Endothelial cell of umbilical vein (primary cell): Measurements from ENCODE around the gene ANKRD33B. TPM values are rescaled to one million over a fixed set of nuclear protein-coding genes. Genes with fewer than 3 reads are reported as not detected.

Experiments
- BruUV-seq: library from RNA; stranded (reverse); fragments of 400-500 nt; replicated peaks from 2 replicates; lab custom pipeline; 2021; lab: Mats Ljungman, UMichigan
- CTCF ChIA-PET: fragments of 300-600, 350-600 bp; sonication (Branson Sonifier 250); formaldehyde crosslinking; loops from one replicate; lab custom pipeline; 2021; ENCODE audit warnings: antibody characterized with exemption, inconsistent platforms; lab: Charles Lee
- POLR2A ChIA-PET: fragments of 300-600, 350-600 bp; sonication (Branson Sonifier 250); formaldehyde crosslinking; loops from one replicate; lab custom pipeline; 2021; ENCODE audit warnings: antibody characterized with exemption, inconsistent platforms; lab: Charles Lee
- DNase-seq: peaks from one replicate; pipeline ENCODE4 v3.0.0-alpha.2; 2011; ENCODE audit warnings: low read depth, low spot score
- FAIRE-seq: peaks from 2 replicates; lab custom pipeline; 2011; peaks lifted over from hg19 to GRCh38; lab: Jason Lieb, UNC
- H2AFZ ChIP-seq: 2 replicates; pipeline ENCODE4 v1.6.0; 2012; ENCODE audit warnings: low read depth, low read length, control low read depth, inconsistent platforms
- H3K27ac ChIP-seq: 2 replicates; pipeline ENCODE4 v1.5.1; 2011; ENCODE audit warnings: low read depth, mild to moderate bottlenecking, control low read depth, low read length, moderate library complexity; ENCODE audit not compliant: insufficient read depth
- H3K27me3 ChIP-seq, 2 experiments: 2 replicates each; pipeline versions ENCODE4 v1.6.0 to v1.6.1; 2011; ENCODE audit warnings: low read length in 2 of 2, mixed read lengths in 1 of 2; ENCODE audit not compliant: control insufficient read depth in 2 of 2, insufficient read depth in 2 of 2
- H3K36me3 ChIP-seq, 2 experiments: 2 replicates in 1 of 2; 3 replicates in 1 of 2; pipeline ENCODE4 v1.5.1; 2011; ENCODE audit warnings: low read length in 2 of 2, mild to moderate bottlenecking in 1 of 2, moderate library complexity in 1 of 2; ENCODE audit not compliant: control insufficient read depth in 2 of 2, insufficient read depth in 2 of 2; ENCODE audit errors: extremely low read depth in 1 of 2
- H3K4me1 ChIP-seq: 3 replicates; pipeline ENCODE4 v1.5.1; 2011; ENCODE audit warnings: mild to moderate bottlenecking, low read length; ENCODE audit not compliant: control insufficient read depth, insufficient read depth; ENCODE audit errors: extremely low read depth
- H3K4me2 ChIP-seq: 2 replicates; pipeline ENCODE4 v1.6.1; 2011; ENCODE audit warnings: low read length, control low read depth, mixed read lengths; ENCODE audit not compliant: insufficient read depth
- H3K4me3 ChIP-seq, 3 experiments: fragments of 200-600 bp in 1 of 3; sonication (generic), shearing (Covaris generic) in 1 of 3; replicated peaks in 1 of 3; 2 replicates each; pipeline ENCODE4 v1.5.1; 2011 to 2016; ENCODE audit warnings: control low read depth in 3 of 3, low read length in 3 of 3, mild to moderate bottlenecking in 2 of 3, inconsistent platforms in 1 of 3, low read depth in 1 of 3, moderate library complexity in 1 of 3; ENCODE audit not compliant: insufficient read depth in 1 of 3
- H3K79me2 ChIP-seq: 2 replicates; pipeline ENCODE4 v1.6.0; 2012; ENCODE audit warnings: low read length, inconsistent platforms; ENCODE audit not compliant: control insufficient read depth, insufficient read depth
- H3K9ac ChIP-seq: replicated peaks from 2 replicates; pipeline ENCODE3; 2011; ENCODE audit warnings: low read length, control low read depth; ENCODE audit not compliant: insufficient read depth; ENCODE audit errors: extremely low read depth
- H3K9me1 ChIP-seq: replicated peaks from 3 replicates; pipeline ENCODE4 v1.6.0; 2011; ENCODE audit warnings: mild to moderate bottlenecking, low read length; ENCODE audit not compliant: control insufficient read depth, insufficient read depth; ENCODE audit errors: extremely low read depth
- H3K9me3 ChIP-seq: replicated peaks from 2 replicates; pipeline ENCODE4 v1.5.1; 2012; ENCODE audit warnings: low read length, inconsistent platforms; ENCODE audit not compliant: control insufficient read depth, insufficient read depth
- H4K20me1 ChIP-seq: replicated peaks from 2 replicates; pipeline ENCODE3; 2011; ENCODE audit warnings: mild to moderate bottlenecking, low read length; ENCODE audit not compliant: control insufficient read depth, insufficient read depth; ENCODE audit errors: extremely low read depth
- CTCF ChIP-seq, 2 donors: IDR thresholded peaks; 1 replicate in 1 of 2; 2 replicates in 1 of 2; pipeline ENCODE4 v1.5.1; 2011; ENCODE audit warnings: low read length in 2 of 2, mild to moderate bottlenecking in 2 of 2, moderate library complexity in 2 of 2, control low read depth in 1 of 2, inconsistent platforms in 1 of 2, low read depth in 1 of 2; ENCODE audit not compliant: insufficient read depth in 1 of 2; ENCODE audit errors: extremely low read depth in 1 of 2
- EZH2 ChIP-seq: IDR thresholded peaks from 2 replicates; pipeline ENCODE4 v1.6.1; 2012; ENCODE audit warnings: borderline replicate concordance, low read depth, mild to moderate bottlenecking, moderate library complexity, low read length, inconsistent platforms; ENCODE audit not compliant: severe bottlenecking
- FOS ChIP-seq: IDR thresholded peaks from 2 replicates; pipeline ENCODE4 v1.6.1; 2011; ENCODE audit warnings: mild to moderate bottlenecking, low read length, moderate library complexity, borderline replicate concordance; ENCODE audit not compliant: insufficient read depth
- GATA2 ChIP-seq: IDR thresholded peaks from 2 replicates; pipeline ENCODE4 v1.7.0; 2011; ENCODE audit warnings: low read depth, mild to moderate bottlenecking, moderate library complexity, mixed read lengths, low read length; ENCODE audit not compliant: insufficient read length, insufficient read depth
- JUN ChIP-seq: IDR thresholded peaks from 2 replicates; pipeline ENCODE4 v1.6.1; 2011; ENCODE audit warnings: borderline replicate concordance, low read depth; ENCODE audit not compliant: insufficient read length, insufficient read depth
- MAX ChIP-seq: IDR thresholded peaks from 2 replicates; pipeline ENCODE4 v1.6.1; 2011; ENCODE audit not compliant: insufficient read depth, insufficient read length
- MYC ChIP-seq: IDR thresholded peaks from one replicate; pipeline ENCODE4 v1.6.1; 2011; ENCODE audit warnings: mild to moderate bottlenecking, low read depth, low read length
- POLR2A ChIP-seq: IDR thresholded peaks from 2 replicates; pipeline ENCODE4 v1.6.1; 2012; ENCODE audit warnings: low read depth, mild to moderate bottlenecking, control low read depth, low read length
- POLR2AphosphoS5 ChIP-seq: IDR thresholded peaks from 2 replicates; pipeline ENCODE4 v1.6.1; 2012; ENCODE audit warnings: low read depth, mild to moderate bottlenecking, control low read depth, low read length, moderate library complexity; ENCODE audit not compliant: insufficient read depth
- dilution Hi-C: fragments of 300-500 bp; cut with MboI; formaldehyde crosslinking; loops from one replicate; pipeline ENCODE4 v1.15.0; 2019; ENCODE audit warnings: low sequenced_read_pairs; ENCODE audit not compliant: extremely low pct_ligation_motif_present
- intact Hi-C: fragments of 100-400 bp; cut with micrococcal nuclease; formaldehyde crosslinking; loops from one replicate; pipeline ENCODE4 v1.10.0; 2022
- polyA plus RNA-seq, 4 experiments: library from polyadenylated mRNA; depleted of rRNA in 3 of 4; stranded (reverse) in 3 of 4; unstranded in 1 of 4; fragments of >200 nt; gene quantifications; 2 replicates each; pipeline versions ENCODE4 v1.2.1 to v1.2.3, GENCODE V29; 2011 to 2012; ENCODE audit warnings: missing spikeins in 1 of 4
- total RNA-seq: library from RNA; stranded (reverse); gene quantifications from 2 replicates; pipeline ENCODE4 v1.2.3, GENCODE V29; 2021

The ANKRD33B gene
- total and polyA plus RNA-seq, 2 donors (not counting 3 experiments of a cell fraction or from before 2014, with no cell fraction given) = 2.4 to 5.4 TPM

GRCh38 chr5:10550222-10550995 lies 13.5 kb upstream of the ANKRD33B start:
- POLR2A ChIA-PET = interaction anchor here (0.7 to 0.8 kb wide), 2 partner anchors 13 to 37 kb away, joined by 3 to 4 read pairs; partner anchors contain the start of gene ANKRD33B

More at GRCh38 chr5:10550222-10550995, 13.5 kb upstream of the ANKRD33B start:
- Histone ChIP-seq H3K9ac (peak overlapping the region; percentile 57), H3K9me3 (no peaks in the 10 kb centered on the region), H2AFZ (no peak overlapping the region), H3K4me1 (peaks cover 29% of the 10 kb centered on the region), H3K79me2 (no peaks in the 10 kb centered on the region), H3K27me3 (no peaks in the 10 kb centered on the region), H3K4me2 (no peak overlapping the region), H4K20me1 (no peaks in the 10 kb centered on the region), H3K27ac (peak overlapping the region; percentile 87), H3K36me3 (no peaks in the 10 kb centered on the region), H3K9me1 (no peaks in the 10 kb centered on the region), H3K4me3 (no peak overlapping the region)
- intact Hi-C loops (no loop called here), dilution Hi-C loops (no loop called here)
- CTCF ChIA-PET = interaction anchor here (1.2 to 3.2 kb wide), 6 partner anchors 8 to 98 kb away, joined by 4 to 27 read pairs (median 8); no protein-coding TSS in a partner anchor
- FAIRE-seq (peak; percentile 52), DNase-seq (no peak)
- no TSS peak for BruUV-seq
- TF ChIP-seq POLR2A = no peak
- TF ChIP-seq MAX = no peak
- no peak for TF ChIP-seq JUN
- no peak for TF ChIP-seq CTCF (IDR thresholded peaks at IDR 0.05; ENCODE audit: extremely low read depth in 1 of 2, insufficient read depth in 1 of 2, low read depth in 1 of 2, low read length in 2 of 2)
- TF ChIP-seq GATA2 = no peak
- no peak for TF ChIP-seq POLR2AphosphoS5
- TF ChIP-seq EZH2 = no peak
- TF ChIP-seq FOS = no peak
- no peak for TF ChIP-seq MYC
